IPS-18a (cell line): ENCODE data around the gene ZSCAN1.

Source experiments
- H3K27ac ChIP-seq: one replicate; pipeline ENCODE4 v1.5.1; 2013; ENCODE audit warnings: low read length
- H3K27me3 ChIP-seq: one replicate; pipeline ENCODE4 v1.6.1; 2013; ENCODE audit warnings: mild to moderate bottlenecking, low read length; ENCODE audit not compliant: control insufficient read depth, insufficient read depth
- H3K36me3 ChIP-seq: one replicate; pipeline ENCODE4 v1.6.1; 2013; ENCODE audit warnings: low read depth, low read length; ENCODE audit not compliant: control insufficient read depth
- H3K4me1 ChIP-seq: one replicate; pipeline ENCODE4 v1.6.1; 2013; ENCODE audit warnings: low read depth, low read length; ENCODE audit not compliant: control insufficient read depth
- H3K4me3 ChIP-seq: one replicate; pipeline ENCODE4 v1.5.1; 2013; ENCODE audit warnings: low read length
- H3K9ac ChIP-seq: one replicate; pipeline ENCODE4 v1.6.1; 2013; ENCODE audit warnings: mild to moderate bottlenecking, low read length, moderate library complexity
- H3K9me3 ChIP-seq: one replicate; pipeline ENCODE4 v1.6.1; 2013; ENCODE audit warnings: low read depth, low read length; ENCODE audit not compliant: control insufficient read depth

ZSCAN1 gene

DNA sequence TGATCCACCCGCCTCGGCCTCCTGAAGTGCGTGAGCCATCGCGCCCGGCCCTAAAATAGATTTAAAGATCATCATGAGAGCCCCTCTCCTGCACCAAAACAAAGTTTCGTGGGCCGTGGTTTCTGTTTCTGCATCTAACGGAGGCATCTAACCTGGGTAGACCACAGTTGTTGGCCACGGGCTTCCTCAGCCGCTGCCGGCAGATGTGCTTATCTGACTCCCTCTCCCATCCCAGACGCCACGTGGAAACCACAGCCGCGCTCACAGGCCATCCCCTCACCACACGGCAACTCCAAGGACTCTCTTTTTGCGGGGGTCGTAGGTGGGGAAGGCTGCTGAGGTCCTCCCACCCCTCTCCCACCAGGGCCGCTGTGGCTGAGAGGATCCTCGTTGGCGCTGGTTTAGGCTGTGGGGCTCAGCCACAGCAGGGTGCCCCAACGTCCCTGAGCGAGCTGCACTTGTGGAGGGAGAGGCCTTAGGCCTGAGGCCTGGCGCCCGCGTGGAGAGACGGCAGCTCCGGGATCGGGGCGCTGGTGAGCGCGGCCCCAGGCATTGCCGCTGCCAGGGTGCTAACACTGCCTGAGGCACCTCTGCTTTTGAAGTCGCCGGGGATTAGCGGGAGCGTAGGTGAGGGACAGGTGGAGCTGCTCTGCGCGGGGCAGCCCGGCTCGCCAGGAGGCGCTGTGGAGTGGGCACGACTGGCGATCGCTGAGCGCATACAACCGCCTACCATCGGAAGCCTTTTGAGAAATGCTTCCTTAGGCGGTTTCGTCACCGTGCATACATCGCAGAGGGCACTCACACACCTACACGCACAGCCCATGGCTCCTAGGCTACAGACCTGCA lies 8.9 kb downstream of the ZSCAN1 start:
- Histone ChIP-seq H3K9me3 (no peaks in the 10 kb centered on the region), H3K27me3 (peaks cover 6% of the 10 kb centered on the region), H3K4me1 (peaks cover 5% of the 10 kb centered on the region), H3K36me3 (no peaks in the 10 kb centered on the region), H3K4me3 (no peak overlapping the region), H3K27ac (no peak overlapping the region), H3K9ac (no peak overlapping the region)

DNA sequence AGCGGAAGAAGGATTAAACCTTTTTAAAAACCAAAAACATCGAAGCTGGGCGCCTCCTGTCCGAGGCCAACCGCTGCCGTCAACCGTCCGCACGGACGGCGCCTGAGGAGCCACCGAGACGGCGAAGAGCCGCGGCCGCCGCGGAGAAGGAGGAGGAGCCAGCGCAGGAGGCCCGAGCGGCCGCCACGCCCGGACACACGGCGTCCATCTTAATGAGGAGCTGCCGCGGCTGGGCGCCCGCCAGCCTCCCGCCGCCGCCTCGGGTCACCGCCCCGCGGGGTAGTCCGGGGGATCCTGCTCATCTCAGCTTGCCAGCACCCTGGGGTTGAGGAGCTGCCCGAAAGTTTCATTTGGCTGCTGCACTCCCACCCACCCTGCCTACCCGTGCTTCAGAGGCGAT lies 10.6 kb downstream of the ZSCAN1 start:
- H3K9ac ChIP-seq: no peak overlapping the region

DNA sequence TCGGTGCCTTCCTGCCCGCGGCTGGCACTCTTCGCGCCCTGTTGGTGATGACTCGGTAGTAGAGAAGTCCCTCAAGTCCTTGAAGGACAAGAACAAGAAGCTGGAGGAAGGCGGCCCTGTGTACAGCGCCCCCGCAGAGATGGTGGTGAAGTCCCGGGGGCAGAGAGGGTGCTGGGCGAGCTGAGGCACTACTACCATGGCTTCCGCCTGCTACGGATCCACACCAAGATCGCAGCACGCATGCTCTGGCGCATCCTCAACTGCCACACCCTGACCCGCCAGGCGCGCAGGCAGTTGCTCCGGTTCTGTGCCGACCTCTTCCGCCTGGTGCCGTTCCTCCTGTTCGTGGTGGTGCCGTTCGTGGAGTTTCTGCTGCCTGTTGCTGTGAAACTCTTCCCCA lies 11.1 kb downstream of the ZSCAN1 start:
- Histone ChIP-seq H3K27ac (no peak overlapping the region), H3K4me3 (no peak overlapping the region), H3K4me1 (no peaks in the 10 kb centered on the region), H3K27me3 (peaks cover 6% of the 10 kb centered on the region), H3K9ac (no peak overlapping the region), H3K36me3 (no peaks in the 10 kb centered on the region), H3K9me3 (peaks cover 6% of the 10 kb centered on the region)

More for the DNA sequence above, 10.6 kb downstream of the ZSCAN1 start:
- Histone ChIP-seq H3K4me1 (no peaks in the 10 kb centered on the region), H3K27me3 (peaks cover 6% of the 10 kb centered on the region), H3K27ac (no peak overlapping the region), H3K4me3 (no peak overlapping the region), H3K36me3 (no peaks in the 10 kb centered on the region), H3K9me3 (peaks cover 5% of the 10 kb centered on the region)

DNA sequence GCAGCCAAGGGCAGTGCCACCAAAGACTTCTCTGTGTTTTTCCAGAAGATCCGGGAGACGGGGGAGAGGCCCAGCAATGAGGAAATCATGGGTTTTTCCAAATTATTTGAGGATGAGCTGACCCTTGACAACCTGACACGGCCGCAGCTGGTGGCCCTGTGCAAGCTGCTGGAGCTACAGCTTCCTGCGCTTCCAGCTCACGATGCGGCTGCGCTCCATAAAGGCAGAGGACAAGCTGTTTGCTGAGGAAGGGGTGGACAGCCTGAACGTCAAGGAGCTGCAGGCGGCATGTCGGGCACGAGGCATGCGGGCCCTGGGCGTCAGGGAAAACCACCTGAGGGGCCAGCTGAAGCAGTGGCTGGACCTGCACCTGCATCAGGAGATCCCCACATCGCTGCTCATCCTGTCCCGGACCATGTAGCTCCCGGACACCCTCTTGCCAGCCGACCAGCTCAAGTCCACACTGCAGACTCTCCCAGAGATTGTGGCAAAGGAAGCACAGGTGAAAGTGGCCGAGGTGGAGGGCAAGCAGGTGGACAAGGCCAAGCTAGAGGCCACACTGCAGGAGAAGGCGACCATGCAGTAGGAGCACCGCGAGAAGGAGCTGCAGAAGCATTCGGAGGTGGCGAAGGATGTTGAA lies 11.7 kb downstream of the ZSCAN1 start:
- Histone ChIP-seq H3K27ac (no peak overlapping the region), H3K9ac (no peak overlapping the region), H3K4me3 (no peak overlapping the region), H3K36me3 (no peaks in the 10 kb centered on the region), H3K9me3 (peaks cover 6% of the 10 kb centered on the region), H3K27me3 (peaks cover 6% of the 10 kb centered on the region), H3K4me1 (no peaks in the 10 kb centered on the region)

DNA sequence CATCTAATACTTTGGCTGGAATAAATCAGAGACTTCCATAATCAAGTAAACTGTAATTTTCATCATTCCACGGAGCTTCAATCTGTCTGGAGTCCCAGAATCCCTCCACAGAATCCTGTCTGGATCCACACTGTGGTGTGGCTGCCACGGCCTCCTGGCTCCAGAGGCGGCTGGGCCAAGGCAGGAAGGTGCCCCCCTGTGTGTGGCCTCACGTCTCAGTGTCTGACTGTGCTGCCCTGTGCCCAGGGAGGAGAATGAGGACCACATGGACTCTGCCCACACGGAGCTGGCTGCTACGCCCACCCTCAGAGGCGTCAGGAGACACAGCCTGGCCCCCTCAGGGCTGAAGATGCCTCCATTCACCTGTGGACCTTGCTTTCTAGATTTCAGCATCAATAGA lies 13.0 kb downstream of the ZSCAN1 start:
- no peaks in the 10 kb centered on the region for H3K4me1 ChIP-seq
- H3K9me3 ChIP-seq: peaks cover 14% of the 10 kb centered on the region
- H3K36me3 ChIP-seq: no peaks in the 10 kb centered on the region
- H3K27ac ChIP-seq: no peak overlapping the region
- peaks cover 6% of the 10 kb centered on the region for H3K27me3 ChIP-seq
- H3K9ac ChIP-seq: no peak overlapping the region
- no peak overlapping the region for H3K4me3 ChIP-seq

DNA sequence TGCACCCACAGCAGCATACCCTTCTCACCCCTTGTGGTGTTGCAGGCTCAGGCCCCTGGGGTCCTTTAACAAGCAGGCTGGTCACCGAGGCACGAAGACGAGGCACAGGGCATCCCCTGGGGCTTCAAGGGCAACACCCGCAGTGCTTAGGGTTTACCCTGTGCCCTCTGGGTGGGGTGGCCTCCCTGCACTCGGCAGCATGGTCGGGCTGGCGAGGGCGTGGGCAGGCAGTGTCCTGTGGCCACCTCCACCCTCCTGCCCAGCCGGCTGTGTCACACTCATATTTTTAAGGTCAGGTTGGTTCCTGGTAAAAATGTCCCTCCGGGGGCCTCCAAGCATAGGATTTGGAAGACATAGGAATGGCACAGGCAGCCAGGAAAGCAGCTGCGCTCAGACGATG lies 13.8 kb downstream of the ZSCAN1 start:
- H3K9me3 ChIP-seq: peaks cover 15% of the 10 kb centered on the region

DNA sequence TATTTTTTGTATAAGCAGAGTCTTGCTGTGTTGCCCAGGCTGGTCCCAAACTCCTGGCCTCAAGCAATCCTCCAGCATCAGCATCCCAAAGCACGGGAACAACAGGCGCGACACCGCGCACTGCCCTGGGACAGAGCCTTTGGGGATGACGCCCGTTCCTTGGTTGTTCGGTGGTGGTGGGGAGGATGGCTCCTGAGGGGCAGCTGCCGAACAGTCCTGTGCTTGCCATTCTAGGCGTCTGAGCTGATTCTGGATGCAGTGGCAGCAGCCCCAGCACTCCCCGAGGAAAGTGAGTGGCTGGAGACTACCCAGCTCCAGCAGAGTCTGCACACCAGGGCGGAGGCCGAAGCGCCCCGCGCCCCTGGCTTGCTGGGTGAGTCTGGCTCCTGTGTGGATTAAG lies 18.4 kb downstream of the ZSCAN1 start:
- Histone ChIP-seq H3K27ac (no peak overlapping the region), H3K9me3 (peaks cover 15% of the 10 kb centered on the region), H3K9ac (no peak overlapping the region), H3K4me3 (no peak overlapping the region), H3K4me1 (peaks cover 4% of the 10 kb centered on the region), H3K36me3 (no peaks in the 10 kb centered on the region), H3K27me3 (no peaks in the 10 kb centered on the region)

More for the DNA sequence above, 13.8 kb downstream of the ZSCAN1 start:
- H3K36me3 ChIP-seq: no peaks in the 10 kb centered on the region
- no peak overlapping the region for H3K4me3 ChIP-seq
- H3K27ac ChIP-seq: no peak overlapping the region
- no peaks in the 10 kb centered on the region for H3K4me1 ChIP-seq
- peaks cover 2% of the 10 kb centered on the region for H3K27me3 ChIP-seq
- H3K9ac ChIP-seq: no peak overlapping the region

DNA sequence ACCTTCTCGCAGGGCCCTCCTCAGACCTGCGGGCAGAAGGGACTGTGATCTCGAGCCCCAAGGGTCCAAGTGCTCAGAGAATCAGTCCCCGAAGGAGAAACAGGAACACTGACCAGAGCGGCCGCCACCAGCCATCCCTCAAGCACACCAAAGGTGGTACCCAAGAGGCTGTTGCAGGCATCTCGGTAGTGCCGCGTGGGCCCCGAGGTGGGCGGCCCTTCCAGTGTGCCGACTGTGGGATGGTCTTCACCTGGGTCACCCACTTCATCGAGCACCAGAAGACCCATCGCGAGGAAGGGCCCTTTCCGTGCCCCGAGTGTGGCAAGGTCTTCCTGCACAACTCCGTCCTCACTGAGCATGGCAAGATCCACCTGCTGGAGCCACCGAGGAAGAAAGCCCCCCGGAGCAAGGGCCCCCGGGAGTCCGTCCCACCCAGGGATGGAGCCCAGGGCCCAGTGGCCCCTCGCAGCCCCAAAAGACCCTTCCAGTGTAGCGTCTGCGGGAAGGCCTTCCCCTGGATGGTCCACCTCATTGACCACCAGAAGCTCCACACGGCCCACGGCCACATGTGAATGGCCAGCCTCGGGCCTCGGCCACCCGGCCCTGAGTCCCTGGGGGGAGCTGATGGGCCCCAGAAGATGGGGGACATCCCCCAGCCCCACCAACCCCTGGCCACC lies 19.8 kb downstream of the ZSCAN1 start:
- Histone ChIP-seq H3K27me3 (no peaks in the 10 kb centered on the region), H3K36me3 (no peaks in the 10 kb centered on the region), H3K9me3 (peaks cover 15% of the 10 kb centered on the region), H3K4me1 (peaks cover 10% of the 10 kb centered on the region), H3K27ac (no peak overlapping the region), H3K4me3 (no peak overlapping the region), H3K9ac (no peak overlapping the region)

DNA sequence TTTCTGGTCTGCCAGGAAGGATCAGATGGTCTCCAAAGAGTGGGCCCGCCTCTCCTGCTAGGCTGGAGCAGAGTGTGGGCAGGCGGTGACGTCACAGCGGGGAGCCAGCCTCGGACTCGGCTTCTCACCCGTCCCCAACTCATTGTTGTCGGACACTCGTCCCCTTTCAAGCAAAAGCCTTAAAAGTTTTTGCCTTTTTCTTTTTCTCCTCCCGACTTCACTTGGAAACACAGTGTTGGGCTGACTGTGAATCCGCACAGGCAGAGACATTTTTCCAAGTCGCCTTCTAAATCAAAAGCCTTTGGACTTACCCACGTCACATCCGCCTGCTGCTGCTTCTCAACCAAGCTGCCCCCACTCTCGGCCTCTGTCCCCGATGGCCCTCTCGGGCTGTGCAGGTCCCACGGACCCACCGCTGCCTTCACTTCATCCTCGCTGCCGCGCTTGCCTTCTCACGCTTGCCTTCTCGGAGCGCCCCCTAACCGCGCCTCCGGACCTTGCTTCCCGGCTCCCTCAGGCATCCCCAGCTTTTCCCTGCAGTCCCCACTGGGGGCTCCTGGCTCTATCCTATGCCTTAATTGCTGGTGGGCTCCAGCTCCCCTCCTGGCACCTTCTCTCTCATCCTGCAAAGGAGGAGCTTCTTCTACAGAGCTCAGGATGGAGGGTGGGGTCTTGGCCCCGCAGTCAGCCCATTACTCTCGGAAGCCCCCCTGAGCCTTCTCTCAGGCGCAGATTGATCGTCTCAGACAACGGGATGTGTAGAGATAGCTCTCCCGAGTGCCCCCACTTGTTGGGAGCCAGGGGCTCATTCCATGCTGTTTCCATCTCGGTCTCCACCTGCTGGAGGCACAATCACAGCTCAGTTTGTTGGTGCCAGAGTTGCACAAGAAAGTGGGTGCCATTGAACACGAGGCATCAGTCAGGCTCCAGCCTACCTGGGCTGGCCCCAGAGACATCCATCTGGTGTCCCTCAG lies 21.4 kb downstream of the ZSCAN1 start:
- no peak overlapping the region for H3K27ac ChIP-seq
- peaks cover 13% of the 10 kb centered on the region for H3K4me1 ChIP-seq
- peak overlapping the region; percentile 35 for H3K4me3 ChIP-seq
- no peak overlapping the region for H3K9ac ChIP-seq
- H3K9me3 ChIP-seq: peaks cover 10% of the 10 kb centered on the region
- no peaks in the 10 kb centered on the region for H3K27me3 ChIP-seq
- H3K36me3 ChIP-seq: no peaks in the 10 kb centered on the region

DNA sequence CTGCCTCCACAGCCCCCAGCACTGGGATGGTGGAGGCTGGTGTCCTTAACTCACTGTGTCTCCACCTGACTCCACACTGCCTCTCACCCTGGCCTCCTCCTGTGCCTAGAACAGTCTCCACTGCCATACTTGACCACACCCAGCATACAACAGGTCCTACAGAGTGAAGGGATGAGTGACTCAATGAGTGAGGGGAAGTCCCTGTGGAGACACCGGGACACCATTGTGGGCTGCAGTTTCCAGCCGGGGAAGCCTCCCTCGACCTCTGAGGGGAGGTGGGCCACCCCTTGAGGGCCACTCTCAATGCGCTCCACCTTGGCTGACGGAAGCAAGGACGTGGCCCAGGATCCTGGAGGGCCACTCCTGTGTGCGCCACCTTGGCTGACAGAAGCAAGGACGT lies 22.4 kb downstream of the ZSCAN1 start:
- no peaks in the 10 kb centered on the region for H3K36me3 ChIP-seq
- H3K4me1 ChIP-seq: peaks cover 13% of the 10 kb centered on the region
- H3K27me3 ChIP-seq: no peaks in the 10 kb centered on the region
- H3K9ac ChIP-seq: no peak overlapping the region
- no peak overlapping the region for H3K4me3 ChIP-seq
- no peak overlapping the region for H3K27ac ChIP-seq
- H3K9me3 ChIP-seq: peaks cover 7% of the 10 kb centered on the region

DNA sequence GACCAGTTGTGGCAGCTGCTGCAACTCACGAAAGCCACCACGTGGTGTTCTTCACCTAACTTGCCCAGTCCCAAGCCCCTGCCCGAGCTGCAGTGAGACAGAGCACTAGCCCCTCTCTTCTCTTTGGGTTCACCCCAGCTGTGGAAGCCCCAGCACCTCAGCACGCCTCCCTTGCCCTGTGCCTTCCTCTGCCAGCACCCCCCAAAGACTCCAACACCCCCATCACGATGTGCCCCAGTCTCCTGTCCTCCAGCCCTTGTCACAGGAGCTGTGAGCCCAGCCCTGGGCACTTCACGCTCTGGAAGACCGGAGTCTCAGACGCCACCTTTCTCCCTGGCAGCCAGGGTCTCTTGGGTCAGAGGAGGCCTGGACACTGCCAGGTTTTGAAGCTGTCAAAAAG lies 23.0 kb downstream of the ZSCAN1 start:
- no peaks in the 10 kb centered on the region for H3K27me3 ChIP-seq
- no peaks in the 10 kb centered on the region for H3K36me3 ChIP-seq
- H3K9ac ChIP-seq: no peak overlapping the region
- H3K4me3 ChIP-seq: no peak overlapping the region
- peaks cover 13% of the 10 kb centered on the region for H3K4me1 ChIP-seq
- H3K27ac ChIP-seq: no peak overlapping the region
- peaks cover 2% of the 10 kb centered on the region for H3K9me3 ChIP-seq
